GM19372 (cell line): ENCODE results near the gene PPP1R12C.
"Not testable (repeated sequence)": the region's sequence is repeated elsewhere in the genome, so short reads cannot be mapped to it uniquely, and the experiment has no call there.

Experiments used
- ATAC-seq: cut with Tn5 transposase; IDR thresholded peaks from one replicate; pipeline ENCODE4 v1.9.1; 2021; ENCODE audit warnings: mild to moderate bottlenecking, low read depth, moderate library complexity; ENCODE audit not compliant: unreplicated experiment

The PPP1R12C gene

DNA sequence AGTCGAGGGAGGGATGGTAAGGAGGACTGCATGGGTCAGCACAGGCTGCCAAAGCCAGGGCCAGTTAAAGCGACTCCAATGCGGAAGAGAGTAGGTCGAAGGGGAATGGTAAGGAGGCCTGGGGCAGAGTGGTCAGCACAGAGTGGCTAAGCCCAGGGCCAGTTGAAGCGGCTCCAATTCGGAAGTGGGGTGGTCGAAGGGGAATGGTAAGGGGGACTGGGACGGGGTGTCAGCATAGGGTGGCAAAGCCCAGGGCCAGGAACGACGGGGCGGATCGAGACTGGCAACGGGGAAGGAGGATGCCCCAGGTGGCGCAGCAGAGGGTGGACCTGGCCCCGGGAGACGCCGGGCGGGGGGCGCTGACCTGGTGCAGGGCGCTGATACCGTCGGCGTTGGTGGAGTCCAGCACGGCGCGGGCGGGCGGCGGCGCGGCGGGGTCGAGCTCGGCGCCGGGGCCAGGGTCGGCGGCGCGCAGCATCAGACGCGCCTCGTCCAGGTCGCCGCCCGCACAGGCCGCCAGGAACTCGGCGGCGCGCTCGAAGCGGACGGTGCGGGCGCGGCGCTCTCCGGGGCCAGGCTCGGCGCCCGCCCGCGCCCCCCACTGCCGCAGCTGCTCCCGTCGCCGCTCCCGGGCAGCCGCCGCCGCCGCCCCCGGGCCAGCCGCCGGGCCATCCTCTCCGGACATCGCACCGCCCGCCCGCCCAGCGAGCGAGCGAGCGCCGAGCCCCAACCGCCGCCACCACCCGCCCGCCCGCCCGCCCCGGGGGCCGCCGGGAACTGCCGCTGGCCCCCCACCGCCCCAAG lies at the start of gene PPP1R12C:
TSS of gene PPP1R12C (minus strand) at position 779 of the 804 bp plus-strand sequence. CDS start at position 685, 94 bp downstream.
- no peak for ATAC-seq

- ATAC-seq = peak; percentile 88
These were observed 49.3 kb upstream of the PPP1R12C start, which contains the start of gene DNAAF3 for GRCh38 chr19:55166530-55167268. TSS of gene DNAAF3 (minus strand) at chr19:55166613. CDS start at chr19:55166413, 200 bp downstream.

- no peak for ATAC-seq
These were observed 48.6 kb upstream of the PPP1R12C start for GRCh38 chr19:55165952-55166529.

GRCh38 chr19:55161571-55162322 lies 44.3 kb upstream of the PPP1R12C start:
- ATAC-seq = no peak

GRCh38 chr19:55160986-55161365 lies 43.5 kb upstream of the PPP1R12C start:
- no peak for ATAC-seq

DNA sequence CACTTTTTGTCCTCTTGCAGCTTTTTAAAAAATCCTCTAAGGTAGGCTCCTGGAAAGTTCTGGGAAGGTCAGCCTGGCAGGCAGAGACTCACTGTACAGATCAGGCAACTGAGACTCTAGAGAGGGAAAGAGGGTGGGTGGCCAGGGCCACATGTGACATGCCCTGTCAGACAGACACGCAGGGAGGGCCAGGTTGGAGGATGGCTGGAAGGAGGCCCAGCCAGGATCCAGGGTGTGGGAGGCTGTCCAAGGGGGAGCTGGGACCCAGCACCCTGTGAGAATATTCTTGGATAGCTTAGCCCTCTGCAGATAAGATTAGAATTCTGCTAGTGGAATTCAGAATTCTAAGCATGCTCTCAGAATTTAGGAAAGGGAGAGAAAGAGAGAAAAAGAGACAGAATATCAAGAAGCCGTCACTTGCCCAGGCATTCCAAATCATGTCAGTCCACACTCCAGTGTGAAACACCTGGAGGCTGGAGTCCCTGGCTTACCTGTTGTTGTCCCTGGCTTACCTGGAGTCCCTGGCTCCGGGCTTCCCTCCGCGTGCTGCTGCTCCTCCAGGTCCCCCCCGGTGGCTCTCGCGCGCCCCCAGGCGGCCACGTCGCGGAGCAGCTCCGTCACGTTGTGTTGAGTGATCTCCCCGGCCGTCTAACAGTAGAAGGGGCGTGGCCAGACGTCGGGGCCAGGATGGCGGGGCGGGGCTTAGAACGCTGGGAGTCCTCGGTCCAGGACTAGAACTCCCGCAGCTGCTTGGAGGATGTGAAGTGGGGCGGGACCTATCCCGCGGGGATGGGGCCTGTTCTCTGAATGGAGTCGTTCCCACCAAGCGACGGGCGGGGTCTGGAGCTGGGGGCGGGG lies 42.9 kb upstream of the PPP1R12C start:
- peak; percentile 54 for ATAC-seq

DNA sequence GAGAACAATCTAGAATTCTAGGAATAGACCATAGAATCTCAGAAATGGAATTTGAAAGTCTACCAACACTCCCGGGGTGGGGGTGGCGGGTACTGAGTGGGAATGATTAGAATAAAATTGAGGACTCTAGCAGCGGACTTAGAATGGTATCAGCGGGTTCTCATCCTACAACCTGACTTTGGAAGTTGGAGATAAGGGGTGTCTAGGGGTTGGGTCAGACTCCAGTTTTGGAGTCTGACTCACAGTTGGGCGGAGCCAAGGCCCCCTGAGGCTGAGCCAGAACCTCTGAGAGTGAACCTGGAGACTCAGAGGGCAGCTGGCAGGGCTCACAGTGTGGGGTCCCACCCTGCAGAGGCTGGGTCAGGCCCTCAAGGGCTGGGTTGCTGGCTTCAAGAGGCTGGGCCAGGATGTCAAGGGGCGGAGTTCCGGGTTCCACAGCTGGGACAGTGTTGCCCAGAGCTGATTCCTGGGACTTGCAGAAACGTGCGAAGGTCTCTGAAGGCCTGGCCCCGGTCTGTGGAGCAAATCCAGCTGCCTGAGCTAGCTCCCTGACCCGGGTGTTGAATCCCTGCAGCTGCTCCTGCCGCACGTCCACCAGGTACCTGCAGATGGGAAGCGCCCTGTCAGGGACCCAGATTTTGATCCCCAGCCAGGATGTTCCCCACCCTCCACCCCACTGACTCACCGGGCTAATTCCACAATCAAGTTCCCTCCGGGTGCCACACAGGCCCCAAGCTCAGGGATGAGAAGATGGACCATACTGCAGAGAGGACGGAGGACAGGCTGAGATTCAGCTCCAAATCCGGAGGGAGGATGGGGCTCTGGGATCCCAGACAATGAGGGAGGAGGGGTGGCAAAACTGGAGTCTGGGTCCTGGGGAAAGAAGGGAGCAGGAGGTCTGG lies 41.7 kb upstream of the PPP1R12C start:
- no peak for ATAC-seq

DNA sequence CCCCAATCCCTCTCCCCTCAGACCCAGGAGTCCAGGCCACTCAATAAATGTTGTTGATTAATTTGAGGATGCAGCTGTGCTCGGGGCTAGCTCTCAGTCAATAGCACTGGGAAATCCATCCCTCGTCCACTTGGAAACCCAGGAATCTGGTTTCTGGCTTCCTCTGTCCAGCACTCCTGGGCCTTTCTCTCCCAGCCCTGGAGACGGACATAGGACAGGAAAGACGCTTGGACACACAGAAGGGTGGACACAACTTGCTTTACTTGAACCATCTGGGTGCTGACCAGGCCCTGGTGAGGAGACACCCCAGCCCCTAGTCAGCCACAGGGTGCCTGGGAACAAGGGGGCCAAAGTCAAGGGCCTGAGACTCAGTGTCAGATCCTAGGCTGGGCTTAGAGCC lies 41.0 kb upstream of the PPP1R12C start:
- ATAC-seq = no peak

- no peak for ATAC-seq
These were observed 39.8 kb upstream of the PPP1R12C start, which contains the start of gene TNNI3 for GRCh38 chr19:55157064-55157908. TSS of gene TNNI3 (minus strand) at chr19:55157732. CDS start at chr19:55157589, 143 bp downstream.

GRCh38 chr19:55156202-55157063 lies 39.0 kb upstream of the PPP1R12C start:
- no peak for ATAC-seq

DNA sequence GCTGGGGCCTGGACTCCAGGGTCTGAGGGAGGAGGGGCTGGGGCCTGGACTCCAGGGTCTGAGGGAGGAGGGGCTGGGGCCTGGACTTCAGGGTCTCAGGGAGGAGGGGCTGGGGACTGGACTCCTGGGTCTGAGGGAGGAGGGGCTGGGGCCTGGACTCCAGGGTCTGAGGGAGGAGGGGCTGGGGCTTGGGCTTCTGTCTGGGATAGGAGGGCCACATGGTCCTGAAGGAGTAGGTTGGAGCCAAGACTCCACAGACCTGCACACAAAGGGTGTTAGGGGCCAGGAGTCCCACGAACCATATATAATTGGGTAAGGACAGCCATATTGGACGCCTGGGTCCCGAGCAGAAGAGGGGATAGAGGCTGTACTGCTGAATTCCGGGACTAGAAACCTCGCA lies 38.3 kb upstream of the PPP1R12C start:
- not testable (repeated sequence) for ATAC-seq

- ATAC-seq = no peak
These were observed 36.3 kb upstream of the PPP1R12C start for GRCh38 chr19:55153652-55154264.

DNA sequence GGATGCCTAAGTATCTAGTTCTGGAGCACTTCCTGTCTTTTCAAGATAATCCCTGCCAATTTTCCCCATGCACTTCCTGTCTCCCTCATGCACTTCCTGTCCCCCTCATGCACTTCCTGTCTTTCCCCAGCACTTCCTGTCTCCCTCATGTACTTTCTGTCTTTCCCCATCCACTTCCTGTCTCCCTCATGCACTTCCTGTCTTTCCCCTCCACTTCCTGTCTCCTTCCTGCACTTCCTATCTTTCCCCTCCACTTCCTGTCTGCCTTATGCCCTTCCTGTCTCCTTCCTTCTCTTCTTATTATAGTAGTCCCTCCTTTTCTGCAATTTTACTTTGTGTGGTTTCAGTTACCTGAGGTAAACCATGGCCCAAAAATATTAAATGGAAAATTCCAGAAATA lies 34.6 kb upstream of the PPP1R12C start:
- ATAC-seq = no peak

- no peak for ATAC-seq
These were observed 31.9 kb upstream of the PPP1R12C start, which contains the start of gene TNNT1 for GRCh38 chr19:55149078-55150003. TSS of gene TNNT1 (minus strand) at chr19:55149206. CDS start at chr19:55147157, 2,049 bp downstream.
